GM18505 (cell line): Measurements from ENCODE around the gene IFT88.

ENCODE experiments used
- ATAC-seq: cut with Tn5 transposase; IDR thresholded peaks from one replicate; pipeline ENCODE4 v1.9.1; 2021; ENCODE audit not compliant: unreplicated experiment
- POLR2A ChIP-seq: IDR thresholded peaks from 4 replicates; pipeline ENCODE4 v1.6.1; 2011; ENCODE audit warnings: borderline replicate concordance; ENCODE audit not compliant: insufficient read depth, insufficient read length; ENCODE audit errors: extremely low read depth

IFT88 gene

GRCh38 chr13:20550799-20551198, 16.2 kb upstream of the IFT88 start:
- ATAC-seq: no peak
- no peak for TF ChIP-seq POLR2A

- ATAC-seq: no peak
- no peak for TF ChIP-seq POLR2A
Measured at GRCh38 chr13:20553311-20553710, 13.6 kb upstream of the IFT88 start.

GRCh38 chr13:20558982-20559381, 8.0 kb upstream of the IFT88 start:
- no peak for TF ChIP-seq POLR2A
- no peak for ATAC-seq

DNA sequence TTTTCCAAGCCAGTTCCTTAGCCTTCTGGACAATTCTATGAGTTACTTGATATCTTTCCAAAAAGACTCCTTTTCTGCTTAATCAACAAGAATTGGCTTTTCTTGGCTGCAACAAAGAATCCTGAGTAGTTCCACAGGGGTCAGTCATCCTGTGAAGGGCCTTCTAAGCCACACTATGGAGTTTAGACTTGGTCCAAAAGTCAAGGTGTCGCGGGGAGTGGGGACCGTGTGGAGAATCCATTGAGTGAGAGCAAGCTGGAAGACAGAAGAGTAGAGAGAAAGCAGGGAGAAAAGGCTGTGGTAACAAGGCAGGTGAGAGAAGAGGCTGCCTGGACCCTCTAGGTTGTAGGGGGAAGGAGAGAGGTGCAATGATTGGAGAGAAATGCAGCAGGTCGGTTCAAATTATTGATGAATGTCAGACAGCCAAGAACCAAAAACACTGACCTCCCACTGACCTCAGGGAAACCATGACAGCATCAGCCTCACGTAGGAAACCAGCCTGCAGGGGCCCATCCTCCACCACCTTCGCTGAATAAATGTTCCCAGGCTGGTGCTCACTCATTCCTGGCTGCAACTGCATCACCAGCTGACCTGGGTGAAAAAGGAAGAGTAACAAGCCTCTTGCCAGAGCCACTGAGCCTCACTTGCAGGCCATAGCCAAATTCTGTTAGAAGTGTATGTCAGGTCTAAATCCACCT, 7.1 kb upstream of the IFT88 start:
- ATAC-seq: no peak
- no peak for TF ChIP-seq POLR2A

DNA sequence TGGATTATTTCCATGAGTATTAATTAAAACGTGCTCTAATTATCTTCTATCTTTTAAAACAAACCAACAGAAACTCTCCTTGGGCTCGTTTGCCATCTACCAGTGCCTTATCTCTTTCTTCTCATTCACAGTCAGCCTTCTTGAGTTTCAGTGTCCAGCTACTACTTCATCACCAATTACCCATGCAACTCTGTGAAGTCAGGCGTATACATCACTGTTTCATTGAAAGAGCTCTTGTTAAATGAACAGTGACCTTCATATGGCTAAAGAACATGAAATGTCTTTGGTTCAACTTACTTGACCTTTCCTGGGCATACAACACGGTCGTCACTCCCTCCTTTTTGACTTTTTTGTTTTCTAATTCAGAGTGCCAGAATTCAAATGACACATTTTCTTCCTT, 5.2 kb upstream of the IFT88 start:
- ATAC-seq: no peak
- no peak for TF ChIP-seq POLR2A

DNA sequence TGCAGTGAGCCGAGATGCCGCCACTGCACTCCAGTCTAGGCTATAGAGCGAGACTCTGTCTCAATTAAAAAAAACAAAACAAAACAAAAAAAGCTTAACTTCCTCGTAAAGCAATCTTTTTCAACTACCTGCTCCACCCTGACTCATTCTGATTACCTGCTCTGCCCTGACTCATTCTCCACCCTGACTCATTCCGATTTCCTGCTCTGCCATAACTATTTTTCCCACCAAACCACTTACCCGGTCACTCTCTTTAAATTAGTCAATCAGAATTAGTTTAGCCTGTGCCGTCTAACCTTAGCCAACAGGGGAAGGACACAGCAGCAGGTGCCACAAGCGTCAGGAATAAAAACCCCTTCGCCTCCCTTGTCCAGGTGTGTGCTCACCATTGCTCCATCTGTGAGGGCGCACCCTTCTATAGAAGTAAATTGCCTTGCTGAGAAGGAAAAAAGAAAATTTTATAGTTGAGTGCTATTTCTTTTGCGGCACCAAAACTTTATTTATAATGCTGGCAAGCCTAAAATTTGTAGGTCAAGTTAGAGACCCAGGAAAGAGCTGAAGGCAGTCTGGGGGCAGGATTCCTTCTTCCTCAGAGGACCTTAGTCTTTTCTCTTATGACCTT, 1.7 kb upstream of the IFT88 start:
- ATAC-seq: no peak
- no peak for TF ChIP-seq POLR2A

DNA sequence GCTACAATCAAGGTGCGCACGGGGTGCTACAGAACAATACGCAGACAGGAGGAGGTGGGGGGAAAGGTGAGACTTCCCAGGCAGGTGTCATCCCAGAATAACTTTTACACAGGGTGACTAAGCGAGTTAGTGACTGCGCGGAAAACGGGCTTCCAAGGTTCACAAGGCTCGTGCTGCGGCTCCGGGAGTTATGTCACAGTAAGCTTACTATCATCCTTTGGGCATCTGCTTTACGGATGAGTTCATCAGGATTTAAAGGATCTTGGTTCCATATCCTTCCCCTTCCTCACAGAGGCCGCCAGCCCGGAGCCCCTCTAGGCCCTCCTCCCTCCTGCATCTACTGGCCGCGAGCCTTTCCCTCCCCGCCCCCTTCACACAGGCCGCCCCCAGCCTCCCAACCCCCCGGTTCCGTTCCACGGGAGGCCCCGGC, 474 bp upstream of the IFT88 start:
- no peak for TF ChIP-seq POLR2A
- ATAC-seq: peak; percentile 38

GRCh38 chr13:20567881-20568528, 1.0 kb downstream of the IFT88 start:
- no peak for ATAC-seq
- no peak for TF ChIP-seq POLR2A

DNA sequence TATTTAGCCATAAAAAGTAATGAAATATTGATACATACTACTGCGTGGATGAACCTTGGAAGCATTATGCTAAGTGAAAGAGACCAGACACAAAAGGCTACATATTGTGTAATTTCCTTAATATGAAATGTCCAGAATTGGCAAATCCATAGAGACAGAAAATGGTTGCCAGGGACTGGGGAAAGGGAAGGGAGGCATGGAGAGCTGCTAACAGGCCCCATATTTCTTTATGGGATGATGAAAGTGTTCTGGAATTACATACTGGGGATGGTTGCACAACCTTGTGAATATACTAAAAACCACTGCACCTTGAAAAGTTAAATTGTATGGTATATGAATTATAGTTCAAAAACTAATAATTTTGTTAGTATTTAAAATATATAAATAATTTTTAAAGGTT, 3.6 kb downstream of the IFT88 start:
- no peak for ATAC-seq
- no peak for TF ChIP-seq POLR2A

DNA sequence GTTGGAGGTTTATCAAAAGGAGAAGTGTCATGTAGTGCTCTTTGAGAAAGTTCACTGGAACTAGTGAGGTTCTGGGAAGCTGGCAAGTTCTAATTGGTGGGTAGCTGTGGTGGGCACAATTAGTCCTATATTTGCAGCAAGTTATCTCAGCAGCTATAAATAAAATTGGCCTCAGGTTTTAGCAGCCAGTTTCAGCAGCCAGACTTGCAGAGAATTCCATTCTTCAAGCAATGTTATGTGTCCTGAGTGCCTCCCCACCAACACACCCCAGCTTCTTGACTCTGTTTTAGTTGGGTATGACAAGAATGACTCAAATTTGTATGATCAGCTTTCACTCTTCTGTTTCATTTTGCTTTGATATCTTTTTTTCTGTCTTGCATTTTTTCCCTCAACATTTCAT, 4.7 kb downstream of the IFT88 start:
- TF ChIP-seq POLR2A: no peak
- ATAC-seq: no peak

DNA sequence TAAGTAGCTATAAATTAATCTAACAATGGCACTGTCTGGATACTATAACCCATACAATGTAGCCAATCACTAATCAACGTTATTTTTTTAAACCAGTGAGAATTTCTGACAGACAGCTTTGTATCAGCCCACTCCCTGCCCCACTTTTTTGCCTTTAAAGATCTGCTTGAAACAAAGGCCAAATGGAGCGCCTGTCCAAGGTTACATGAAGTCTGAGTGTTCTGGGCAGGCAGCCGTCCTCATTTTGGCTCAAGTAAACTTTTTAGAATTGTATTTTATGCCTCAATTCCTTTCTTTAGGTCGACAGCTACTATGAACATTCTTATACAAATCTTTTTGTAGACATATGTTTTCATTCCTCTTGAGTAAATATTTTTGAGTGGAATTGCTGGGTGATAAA, 6.2 kb downstream of the IFT88 start:
- TF ChIP-seq POLR2A: no peak
- ATAC-seq: no peak

GRCh38 chr13:20573636-20574035, 6.7 kb downstream of the IFT88 start:
- no peak for TF ChIP-seq POLR2A
- ATAC-seq: no peak

GRCh38 chr13:20579191-20579590, 12.2 kb downstream of the IFT88 start:
- TF ChIP-seq POLR2A: no peak
- no peak for ATAC-seq

DNA sequence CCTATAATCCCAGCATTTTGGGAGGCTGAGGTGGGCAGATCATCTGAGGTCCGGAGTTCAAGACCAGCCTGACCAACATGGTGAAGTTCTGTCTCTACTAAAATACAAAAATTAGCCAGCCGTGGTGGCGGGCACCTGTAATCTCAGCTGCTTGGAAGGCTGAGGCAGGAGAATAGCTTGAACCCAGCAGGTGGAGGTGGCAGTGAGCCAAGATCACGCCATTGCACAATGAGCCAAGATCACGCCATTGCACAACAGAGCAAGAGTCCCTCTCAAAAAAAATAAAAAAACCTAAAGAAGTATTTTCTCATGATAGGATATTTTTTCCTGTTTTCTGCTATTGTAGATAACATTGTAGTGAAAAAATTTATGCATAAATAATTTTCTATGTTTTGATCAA, 13.3 kb downstream of the IFT88 start:
- ATAC-seq: no peak
- TF ChIP-seq POLR2A: no peak
